GM21723 (cell line): ENCODE data around the gene CCND1.
"Not testable (repeated sequence)": the region's sequence is repeated elsewhere in the genome, so short reads cannot be mapped to it uniquely, and the experiment has no call there.

Experiments used
- ATAC-seq: cut with Tn5 transposase; IDR thresholded peaks from one replicate; pipeline ENCODE4 v1.9.1; 2021; ENCODE audit warnings: mild to moderate bottlenecking, moderate library complexity; ENCODE audit not compliant: unreplicated experiment

The CCND1 gene

DNA sequence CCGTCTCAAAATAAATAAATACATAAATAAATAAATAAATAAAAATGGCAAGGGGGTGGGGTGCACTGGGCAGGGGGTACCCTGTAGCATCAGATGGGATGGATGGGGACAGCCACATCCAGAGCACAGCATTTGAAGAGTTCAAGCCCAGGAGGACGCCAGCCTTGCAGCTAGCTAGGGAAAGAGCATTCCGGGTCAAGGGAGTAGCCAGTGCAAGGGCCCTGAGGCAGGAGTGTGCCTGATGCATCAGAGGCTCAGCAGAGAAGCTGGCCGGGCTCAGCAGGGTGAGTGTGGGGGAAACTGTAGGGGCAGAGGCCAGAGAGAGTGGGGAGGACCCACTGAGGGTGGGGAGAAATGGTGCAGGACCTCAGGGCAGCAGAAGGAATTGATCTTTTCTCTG is 23.7 kb upstream of the CCND1 start:
- no peak for ATAC-seq

- ATAC-seq, result no peak
Observed at GRCh38 chr11:69617682-69618081, 23.3 kb upstream of the CCND1 start.

DNA sequence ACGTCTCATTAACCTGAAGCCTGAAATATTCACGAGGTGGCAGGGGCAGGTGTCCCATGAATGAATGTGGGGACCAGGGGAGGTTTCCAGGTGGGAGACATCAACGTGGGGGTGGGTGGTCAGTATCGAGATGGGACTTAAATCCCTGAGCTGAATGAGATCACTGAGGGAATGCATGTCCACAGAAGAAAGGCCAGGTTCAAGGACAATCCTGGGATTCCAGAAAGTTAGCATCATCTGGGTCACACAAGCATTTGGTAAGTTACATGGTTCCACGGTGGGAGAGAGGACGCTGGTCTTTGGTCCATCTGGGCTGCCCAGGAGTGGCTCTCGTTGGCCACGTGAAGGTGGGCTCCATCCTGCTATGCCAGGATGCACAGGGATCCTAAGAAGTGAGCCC is 22.7 kb upstream of the CCND1 start:
- ATAC-seq, result no peak

- ATAC-seq, result no peak
Observed at GRCh38 chr11:69620683-69621290, 20.2 kb upstream of the CCND1 start.

DNA sequence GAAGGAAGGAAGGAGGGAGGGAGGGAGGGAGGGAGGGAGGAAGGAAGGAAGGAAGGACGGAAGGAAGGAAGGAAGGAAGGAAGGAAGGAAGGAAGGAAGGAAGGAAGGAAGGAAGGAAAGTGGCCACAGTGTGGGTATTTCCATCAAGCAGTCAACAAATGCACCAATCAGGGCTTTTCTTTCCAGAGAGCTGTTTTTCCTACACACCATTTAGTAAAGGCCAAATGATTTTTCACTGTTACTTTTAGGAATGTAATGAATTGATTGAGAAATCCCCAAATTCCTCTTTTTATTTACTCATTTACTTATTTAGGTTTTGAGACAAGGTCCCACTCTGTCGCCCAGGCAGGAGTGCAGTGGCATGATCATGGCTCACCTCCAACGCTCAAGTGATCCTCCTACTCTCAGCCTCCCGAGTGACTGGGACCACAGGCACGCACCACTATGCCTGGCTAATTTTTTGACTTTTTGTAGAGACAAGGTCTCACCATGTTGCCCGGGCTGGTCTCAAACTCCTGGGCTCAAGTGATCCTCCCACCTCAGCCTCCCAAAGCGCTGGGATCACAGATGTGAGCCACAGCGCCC is 18.8 kb upstream of the CCND1 start:
- not testable (repeated sequence) for ATAC-seq

GRCh38 chr11:69624293-69624692 is 16.7 kb upstream of the CCND1 start:
- ATAC-seq, result no peak

- no peak for ATAC-seq
Observed at GRCh38 chr11:69625476-69625875, 15.5 kb upstream of the CCND1 start.

- ATAC-seq, result no peak
Observed at GRCh38 chr11:69627551-69627950, 13.4 kb upstream of the CCND1 start.

DNA sequence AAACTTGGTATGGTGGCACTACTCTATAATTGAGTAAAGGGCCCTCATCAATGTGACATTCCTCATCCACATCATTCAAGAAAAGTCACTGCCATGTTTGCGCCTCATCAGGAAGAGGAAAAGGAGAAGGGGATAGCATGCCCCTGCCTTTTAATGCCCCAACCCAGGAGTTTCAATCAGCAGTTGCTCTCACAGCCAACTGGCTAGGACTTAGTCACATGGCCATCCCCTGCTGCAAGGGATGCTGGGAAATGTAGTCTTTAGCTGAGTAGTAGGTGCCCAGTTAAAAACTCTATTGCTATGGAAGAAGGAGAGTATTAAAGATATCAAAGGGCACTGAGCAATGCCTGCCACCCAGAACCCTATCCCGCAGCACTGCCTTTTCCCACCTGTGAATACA is 10.9 kb upstream of the CCND1 start:
- no peak for ATAC-seq

GRCh38 chr11:69630424-69630823 is 10.5 kb upstream of the CCND1 start:
- no peak for ATAC-seq

DNA sequence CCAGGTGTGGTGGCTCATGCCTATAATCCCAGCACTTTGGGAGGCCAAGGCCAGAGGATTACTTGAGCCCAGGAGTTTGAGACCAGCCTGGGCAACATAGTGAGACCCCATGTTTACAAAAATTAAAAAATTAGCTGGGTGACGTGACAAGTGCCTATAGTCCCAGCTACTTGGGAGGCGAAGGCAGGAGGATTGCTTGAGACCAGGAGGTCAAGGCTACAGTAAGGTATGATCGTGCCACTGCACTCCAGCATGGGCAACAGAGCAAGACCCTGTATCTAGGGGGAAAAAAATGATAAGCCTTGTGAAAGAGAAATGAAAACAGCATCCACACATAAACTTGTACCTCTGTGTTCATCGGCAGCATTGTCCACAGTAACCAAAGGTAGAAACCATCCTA is 8.1 kb upstream of the CCND1 start:
- ATAC-seq, result no peak

DNA sequence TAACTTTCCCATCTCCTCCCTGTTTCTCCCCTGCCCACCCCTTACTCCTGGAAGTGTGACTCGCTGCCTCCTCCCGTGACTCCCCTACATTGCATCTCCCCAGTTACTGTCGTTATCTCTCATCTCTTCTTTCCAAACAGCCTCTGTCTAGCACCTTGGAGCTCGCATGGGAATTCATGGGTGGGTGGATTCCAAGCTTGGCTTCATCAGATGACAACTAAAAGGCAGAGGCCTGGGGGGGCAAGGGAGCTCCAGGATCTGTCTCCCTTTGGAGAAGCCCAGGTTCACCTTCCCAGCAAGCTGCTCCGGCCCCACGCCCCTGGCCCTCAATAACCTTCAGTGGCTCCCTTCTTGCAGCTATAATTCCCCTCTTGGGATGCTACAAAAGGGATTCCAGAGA is 6.9 kb upstream of the CCND1 start:
- no peak for ATAC-seq

DNA sequence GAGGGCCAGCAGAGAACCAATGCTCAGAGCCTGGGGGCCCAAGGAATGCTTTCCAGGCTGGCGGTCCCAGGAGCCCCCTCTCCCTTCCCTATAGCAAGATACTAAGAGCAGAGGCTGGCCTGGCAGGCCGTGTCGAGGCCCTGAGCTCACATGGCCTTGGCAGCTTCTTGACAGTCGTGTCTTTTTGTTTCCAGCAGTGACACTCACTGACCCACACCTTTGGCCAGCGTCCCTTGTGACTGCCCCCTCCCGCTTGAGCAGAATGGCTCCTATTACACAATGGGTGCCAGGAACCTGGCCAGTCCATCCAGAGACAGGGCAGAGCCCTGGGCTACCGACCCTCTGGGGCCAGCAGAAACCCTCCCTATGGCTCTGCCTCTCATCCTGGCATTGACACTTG is 6.4 kb upstream of the CCND1 start:
- no peak for ATAC-seq

- no peak for ATAC-seq
Observed at GRCh38 chr11:69635195-69635594, 5.8 kb upstream of the CCND1 start.

DNA sequence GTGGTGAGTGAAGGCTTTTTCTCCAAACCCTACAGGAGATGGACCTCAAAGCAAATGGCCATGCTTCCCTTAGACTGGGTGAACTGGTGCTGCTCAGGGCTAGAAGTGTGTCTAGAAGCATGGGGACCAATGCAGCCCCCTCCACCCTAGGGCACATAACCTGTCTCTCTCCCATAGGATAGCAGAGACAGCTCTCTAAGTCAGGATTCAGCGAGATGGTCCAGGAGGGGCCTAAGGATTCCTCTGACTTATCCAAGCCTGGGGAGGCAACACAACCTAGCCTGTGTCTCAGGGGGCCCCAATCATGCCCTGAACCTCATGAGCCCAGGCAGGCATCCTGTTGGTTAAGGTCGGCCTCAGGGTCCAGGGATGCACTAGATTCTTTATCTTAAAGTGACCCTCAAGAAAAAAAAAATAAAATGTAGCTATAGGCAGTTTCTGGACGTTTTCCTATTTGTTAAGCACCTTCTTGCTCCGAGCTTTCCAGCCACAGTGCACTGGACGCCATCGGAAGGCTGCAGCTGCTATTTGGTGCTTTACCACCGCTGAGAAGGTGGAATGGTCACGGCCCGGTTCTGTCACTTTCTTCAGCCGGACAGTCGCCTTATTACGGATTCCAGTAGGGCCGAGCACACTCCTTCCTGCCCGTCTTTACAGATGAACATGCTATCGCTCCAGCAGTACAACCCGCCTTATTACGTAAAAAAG is 5.0 kb upstream of the CCND1 start:
- no peak for ATAC-seq

DNA sequence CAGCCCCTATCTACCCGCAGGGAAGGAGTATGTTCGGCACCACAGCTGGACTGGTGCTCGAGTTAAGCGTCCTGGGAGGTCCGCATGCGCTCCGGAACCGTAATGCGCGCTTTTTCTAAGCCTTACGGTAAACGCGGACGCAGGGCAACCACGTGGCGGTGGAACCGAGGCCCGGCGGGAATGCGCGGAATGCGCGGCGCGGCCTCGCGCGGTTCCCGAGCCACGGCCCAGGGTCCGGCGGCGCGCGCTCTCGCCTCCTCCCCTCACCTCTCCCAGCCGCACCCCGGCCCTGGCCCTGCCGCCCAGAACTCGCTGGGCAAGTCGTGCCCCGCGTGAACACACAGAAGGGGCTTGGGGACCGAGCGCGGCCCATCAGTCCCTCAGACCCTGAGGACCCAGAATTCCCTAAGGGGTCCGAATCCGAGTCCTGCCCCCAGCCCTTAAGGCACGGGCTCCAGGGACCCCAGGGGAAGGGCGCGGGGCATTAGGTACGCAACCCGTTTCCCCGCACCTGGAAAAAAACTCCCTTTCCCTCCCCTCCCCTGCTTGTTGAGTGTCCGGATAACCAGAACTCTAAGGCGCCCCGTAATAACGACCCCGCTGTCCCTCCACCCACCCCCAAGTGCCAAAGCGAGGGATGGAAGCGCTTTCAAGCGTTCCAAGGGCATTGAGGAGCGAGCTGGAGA is 4.3 kb upstream of the CCND1 start:
- ATAC-seq, result no peak

DNA sequence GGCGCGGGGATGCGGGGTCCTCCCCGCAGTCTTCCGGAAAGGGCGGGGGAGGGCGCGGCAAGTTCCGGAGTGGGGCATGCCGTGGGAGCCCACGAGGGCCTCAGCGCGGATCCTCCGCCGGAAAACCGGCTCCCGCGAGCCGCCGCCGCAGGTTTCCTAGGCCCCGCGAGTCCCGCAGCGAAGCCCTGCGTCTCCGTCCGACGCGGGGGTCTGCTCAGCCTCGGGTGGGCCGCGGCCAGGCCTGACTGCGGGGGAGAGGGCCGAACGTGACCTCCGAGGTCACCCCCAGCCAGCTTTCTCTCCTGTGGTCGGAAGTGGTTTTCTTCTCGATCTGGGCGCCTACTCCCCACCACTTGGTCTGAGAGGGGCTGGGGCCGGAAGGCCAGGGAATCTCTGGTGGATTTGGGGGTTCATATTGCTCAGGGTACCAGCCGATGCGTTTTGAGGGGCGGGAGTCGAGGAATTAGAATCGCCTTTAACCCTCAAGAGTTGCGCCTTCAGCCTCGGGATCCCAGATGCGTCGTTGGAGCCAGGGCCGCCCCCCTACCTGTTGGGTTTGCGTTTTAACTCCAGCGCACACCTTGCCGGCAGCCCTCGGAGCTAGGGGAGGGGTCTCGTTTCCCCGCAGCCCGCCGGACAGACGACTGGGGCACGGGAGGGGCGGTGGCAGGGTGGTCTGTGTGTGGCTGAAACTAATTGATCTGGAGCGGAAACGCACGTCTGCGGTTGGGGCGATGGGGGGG is 3.6 kb upstream of the CCND1 start:
- no peak for ATAC-seq

- no peak for ATAC-seq
Observed at GRCh38 chr11:69637941-69638871, 2.8 kb upstream of the CCND1 start.

GRCh38 chr11:69638941-69639681 is 1.8 kb upstream of the CCND1 start:
- ATAC-seq, result no peak

DNA sequence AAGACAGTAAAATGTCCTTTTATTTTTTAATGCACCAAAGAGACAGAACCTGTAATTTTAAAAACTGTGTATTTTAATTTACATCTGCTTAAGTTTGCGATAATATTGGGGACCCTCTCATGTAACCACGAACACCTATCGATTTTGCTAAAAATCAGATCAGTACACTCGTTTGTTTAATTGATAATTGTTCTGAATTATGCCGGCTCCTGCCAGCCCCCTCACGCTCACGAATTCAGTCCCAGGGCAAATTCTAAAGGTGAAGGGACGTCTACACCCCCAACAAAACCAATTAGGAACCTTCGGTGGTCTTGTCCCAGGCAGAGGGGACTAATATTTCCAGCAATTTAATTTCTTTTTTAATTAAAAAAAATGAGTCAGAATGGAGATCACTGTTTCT is 1.1 kb upstream of the CCND1 start:
- ATAC-seq, result no peak
